ENCODE data around the gene RND2.

GRCh38 chr17:43013296-43013695 lies 11.7 kb upstream of the RND2 start:
- TF ChIP-seq CTCF (conservative IDR thresholded peaks at IDR 0.05; ENCODE audit: low read depth in 2 of 2) (no peak), REST (IDR thresholded peaks at IDR 0.05; ENCODE audit: unreplicated experiment) (no peak), EZH2 (IDR thresholded peaks at IDR 0.05; ENCODE audit: low read depth, unreplicated experiment) (no peak), EZH2phosphoT487 (IDR thresholded peaks at IDR 0.05; ENCODE audit: unreplicated experiment) (no peak), POLR2AphosphoS5 (IDR thresholded peaks at IDR 0.05; ENCODE audit: low read depth) (no peak), CREB1 (CRISPR knock-in tag; IDR thresholded peaks at IDR 0.05; ENCODE audit: low read depth) (no peak), STAT1 (IDR thresholded peaks at IDR 0.05; ENCODE audit: unreplicated experiment) (no peak), JUNB (IDR thresholded peaks at IDR 0.05; ENCODE audit: unreplicated experiment) (no peak), ETS1 (IDR thresholded peaks at IDR 0.05) (no peak), ZNF331 (CRISPR knock-in tag; IDR thresholded peaks at IDR 0.05; ENCODE audit: low read depth) (no peak), ZNF114 (CRISPR knock-in tag; IDR thresholded peaks at IDR 0.05) (no peak), ZNF462 (CRISPR knock-in tag; IDR thresholded peaks at IDR 0.05) (no peak)

All from GM23338 (cell line).